Muscle layer of duodenum (tissue), 2 donors: ENCODE data around the gene DCBLD2.

Experiments used
- H3K27ac ChIP-seq: one replicate; pipeline ENCODE4 v1.7.0; 2013; ENCODE audit warnings: mild to moderate bottlenecking, low read length
- H3K27me3 ChIP-seq: one replicate; pipeline ENCODE4 v1.7.0; 2013; ENCODE audit warnings: low read depth, mild to moderate bottlenecking, control low read depth, low read length
- H3K36me3 ChIP-seq, 2 donors: one replicate each; pipeline ENCODE4 v1.7.0; 2013; ENCODE audit warnings: low read length in 2 of 2, control low read depth in 1 of 2, mild to moderate bottlenecking in 1 of 2; ENCODE audit not compliant: insufficient read depth in 2 of 2, control insufficient read depth in 1 of 2
- H3K4me1 ChIP-seq, 2 donors: one replicate each; pipeline ENCODE4 v1.7.0; 2013; ENCODE audit warnings: low read length in 2 of 2, mild to moderate bottlenecking in 2 of 2, control low read depth in 1 of 2, moderate library complexity in 1 of 2; ENCODE audit not compliant: insufficient read depth in 2 of 2, control insufficient read depth in 1 of 2
- H3K4me3 ChIP-seq, 2 donors: one replicate each; pipeline ENCODE4 v1.7.0; 2013; ENCODE audit warnings: low read length in 2 of 2, low read depth in 1 of 2, mild to moderate bottlenecking in 1 of 2
- H3K9me3 ChIP-seq, 2 donors: one replicate each; pipeline ENCODE4 v1.7.0; 2013; ENCODE audit warnings: low read length in 2 of 2, control low read depth in 1 of 2, mild to moderate bottlenecking in 1 of 2; ENCODE audit not compliant: control insufficient read depth in 1 of 2
- donor health status: healthy.

Gene DCBLD2

GRCh38 chr3:98824256-98824655, 77.2 kb downstream of the DCBLD2 start:
- Histone ChIP-seq H3K27ac (no peak overlapping the region), H3K9me3 (no peaks in the 10 kb centered on the region), H3K4me3 (no peak overlapping the region), H3K27me3 (no peaks in the 10 kb centered on the region), H3K4me1 (no peaks in the 10 kb centered on the region), H3K36me3 (no peaks in the 10 kb centered on the region)

- H3K4me3 ChIP-seq = no peak overlapping the region
- H3K36me3 ChIP-seq = no peaks in the 10 kb centered on the region
- H3K9me3 ChIP-seq = no peaks in the 10 kb centered on the region
- no peaks in the 10 kb centered on the region for H3K27me3 ChIP-seq
- H3K27ac ChIP-seq = no peak overlapping the region
- no peaks in the 10 kb centered on the region for H3K4me1 ChIP-seq
Observed at GRCh38 chr3:98823791-98824190, 77.7 kb downstream of the DCBLD2 start.

GRCh38 chr3:98821063-98821462, 80.4 kb downstream of the DCBLD2 start:
- Histone ChIP-seq H3K27me3 (no peaks in the 10 kb centered on the region), H3K9me3 (no peaks in the 10 kb centered on the region), H3K4me3 (no peak overlapping the region), H3K4me1 (peaks cover 0 to 4% of the 10 kb centered on the region in 2 donors), H3K27ac (no peak overlapping the region), H3K36me3 (no peaks in the 10 kb centered on the region)

GRCh38 chr3:98817547-98818041, 83.9 kb downstream of the DCBLD2 start:
- Histone ChIP-seq H3K27ac (no peak overlapping the region), H3K4me3 (no peak overlapping the region), H3K36me3 (no peaks in the 10 kb centered on the region), H3K9me3 (no peaks in the 10 kb centered on the region), H3K4me1 (peaks cover 0 to 4% of the 10 kb centered on the region in 2 donors), H3K27me3 (no peaks in the 10 kb centered on the region)

DNA sequence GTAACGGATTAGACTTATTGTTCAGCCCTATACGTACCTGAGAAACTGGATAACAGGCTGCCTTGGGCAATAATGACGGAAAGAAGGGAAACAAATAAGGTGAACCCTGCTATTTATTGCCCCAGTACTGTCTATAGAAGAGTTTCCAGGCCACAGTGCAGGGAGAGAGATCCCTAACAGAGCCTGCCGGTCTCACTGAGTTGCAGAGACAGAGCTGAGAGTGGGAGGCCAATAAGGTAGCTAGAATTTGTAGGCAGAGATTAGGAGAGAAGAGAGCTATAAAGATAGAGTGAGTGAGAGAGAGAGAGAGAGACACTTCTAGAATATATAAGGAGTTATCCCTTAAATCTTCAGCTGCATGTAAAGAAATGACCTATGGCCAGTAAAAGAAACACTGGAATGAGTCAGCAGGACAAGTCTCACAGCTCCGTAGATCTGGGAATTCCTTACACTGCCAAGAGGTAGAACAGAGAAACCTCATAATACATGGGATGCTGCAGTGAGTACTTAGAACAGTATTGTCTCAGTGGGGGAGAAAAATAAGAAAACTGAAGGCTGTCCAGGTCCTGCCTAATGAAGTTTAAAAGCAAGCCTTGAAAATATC, 86.6 kb downstream of the DCBLD2 start:
- H3K4me1 ChIP-seq = peaks cover 0 to 4% of the 10 kb centered on the region in 2 donors
- no peaks in the 10 kb centered on the region for H3K36me3 ChIP-seq
- H3K9me3 ChIP-seq = no peaks in the 10 kb centered on the region
- H3K27ac ChIP-seq = no peak overlapping the region
- H3K4me3 ChIP-seq = no peak overlapping the region
- H3K27me3 ChIP-seq = no peaks in the 10 kb centered on the region

GRCh38 chr3:98812851-98813374, 88.6 kb downstream of the DCBLD2 start:
- no peaks in the 10 kb centered on the region for H3K9me3 ChIP-seq
- no peaks in the 10 kb centered on the region for H3K36me3 ChIP-seq
- H3K27me3 ChIP-seq = no peaks in the 10 kb centered on the region
- no peak overlapping the region for H3K4me3 ChIP-seq
- H3K27ac ChIP-seq = no peak overlapping the region
- peaks cover 0 to 4% of the 10 kb centered on the region in 2 donors for H3K4me1 ChIP-seq

GRCh38 chr3:98811048-98811447, 90.4 kb downstream of the DCBLD2 start:
- no peaks in the 10 kb centered on the region for H3K27me3 ChIP-seq
- H3K4me3 ChIP-seq = no peak overlapping the region
- peaks cover 14 to 15% of the 10 kb centered on the region in 2 donors for H3K36me3 ChIP-seq
- no peak overlapping the region for H3K27ac ChIP-seq
- H3K9me3 ChIP-seq = no peaks in the 10 kb centered on the region
- H3K4me1 ChIP-seq = no peaks in the 10 kb centered on the region

DNA sequence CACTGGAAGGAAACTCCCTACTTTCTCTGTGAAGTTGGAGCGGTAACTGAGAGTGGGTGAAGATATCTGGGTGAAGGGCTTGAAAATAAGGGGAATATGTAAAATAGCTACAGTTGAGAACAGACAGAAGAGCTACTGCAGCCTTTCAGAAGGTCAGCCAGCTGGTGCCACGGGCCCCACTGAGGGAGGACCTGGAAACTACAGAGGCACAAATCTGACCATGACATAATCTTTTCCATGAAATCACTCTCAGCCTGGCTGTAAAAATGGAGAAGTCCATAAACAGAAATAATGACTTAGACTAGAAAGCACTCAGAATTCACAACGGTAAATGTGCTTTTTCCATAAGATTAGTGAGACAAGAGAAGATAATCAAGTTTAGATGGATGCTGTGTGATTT, 91.9 kb downstream of the DCBLD2 start:
- Histone ChIP-seq H3K27me3 (no peaks in the 10 kb centered on the region), H3K36me3 (peaks cover 18 to 22% of the 10 kb centered on the region in 2 donors), H3K4me3 (no peak overlapping the region), H3K9me3 (no peaks in the 10 kb centered on the region), H3K27ac (no peak overlapping the region), H3K4me1 (no peaks in the 10 kb centered on the region)

DNA sequence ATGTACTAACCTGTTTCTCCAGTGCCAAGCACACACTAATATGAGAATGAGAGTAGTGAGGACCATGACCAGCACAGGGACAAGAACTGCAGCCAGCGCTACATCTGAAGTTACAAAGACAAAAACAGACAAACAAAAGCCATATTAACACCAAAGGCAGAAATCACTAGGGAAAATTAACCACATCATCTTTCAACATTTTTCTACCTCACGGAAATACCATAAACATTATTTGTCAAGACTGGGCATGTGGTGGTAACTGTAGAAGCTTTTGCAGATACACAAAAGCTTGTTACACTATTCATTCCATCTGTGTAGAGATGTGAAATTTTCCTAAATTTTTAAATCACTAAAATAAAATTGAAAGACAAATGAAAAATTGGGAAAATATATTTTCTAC, 93.4 kb downstream of the DCBLD2 start:
- Histone ChIP-seq H3K36me3 (peaks cover 18 to 22% of the 10 kb centered on the region in 2 donors), H3K27ac (no peak overlapping the region)

GRCh38 chr3:98807561-98807960, 93.9 kb downstream of the DCBLD2 start:
- Histone ChIP-seq H3K9me3 (no peaks in the 10 kb centered on the region), H3K4me1 (no peaks in the 10 kb centered on the region), H3K36me3 (peaks cover 18 to 22% of the 10 kb centered on the region in 2 donors), H3K27me3 (no peaks in the 10 kb centered on the region), H3K4me3 (no peak overlapping the region), H3K27ac (no peak overlapping the region)

More for the DNA sequence above, 93.4 kb downstream of the DCBLD2 start:
- H3K9me3 ChIP-seq = no peaks in the 10 kb centered on the region
- no peak overlapping the region for H3K4me3 ChIP-seq
- no peaks in the 10 kb centered on the region for H3K27me3 ChIP-seq
- no peaks in the 10 kb centered on the region for H3K4me1 ChIP-seq

- Histone ChIP-seq H3K4me3 (no peak overlapping the region), H3K4me1 (no peaks in the 10 kb centered on the region), H3K27me3 (no peaks in the 10 kb centered on the region), H3K27ac (no peak overlapping the region), H3K9me3 (no peaks in the 10 kb centered on the region), H3K36me3 (peaks cover 18 to 22% of the 10 kb centered on the region in 2 donors)
Observed at GRCh38 chr3:98807011-98807410, 94.5 kb downstream of the DCBLD2 start.

GRCh38 chr3:98806521-98806920, 95.0 kb downstream of the DCBLD2 start:
- Histone ChIP-seq H3K4me1 (no peaks in the 10 kb centered on the region), H3K4me3 (no peak overlapping the region), H3K36me3 (peaks cover 18 to 24% of the 10 kb centered on the region in 2 donors)

More at GRCh38 chr3:98806521-98806920, 95.0 kb downstream of the DCBLD2 start:
- Histone ChIP-seq H3K27ac (no peak overlapping the region), H3K27me3 (no peaks in the 10 kb centered on the region), H3K9me3 (no peaks in the 10 kb centered on the region)
